ENCODE results near the gene RNASE11.

The RNASE11 gene

GRCh38 chr14:20551606-20552005 is 36.2 kb downstream of the RNASE11 start:
- Histone ChIP-seq H3K27ac (ENCODE audit: low read depth, low read length) (no peak overlapping the region), H3K36me3 (ENCODE audit: insufficient read depth, low read length) (no peaks in the 10 kb centered on the region), H3K4me1 (ENCODE audit: insufficient read depth, low read length) (no peaks in the 10 kb centered on the region), H3K4me3 (ENCODE audit: low read depth in 1 of 2, low read length in 2 of 2) (no peak overlapping the region), H3K9me3 (ENCODE audit: low read length) (no peaks in the 10 kb centered on the region), H3K27me3 (ENCODE audit: control insufficient read depth in 1 of 2, insufficient read depth in 2 of 2, low read length in 2 of 2) (no peaks in the 10 kb centered on the region), H3K9ac (ENCODE audit: low read length) (no peak overlapping the region)

DNA sequence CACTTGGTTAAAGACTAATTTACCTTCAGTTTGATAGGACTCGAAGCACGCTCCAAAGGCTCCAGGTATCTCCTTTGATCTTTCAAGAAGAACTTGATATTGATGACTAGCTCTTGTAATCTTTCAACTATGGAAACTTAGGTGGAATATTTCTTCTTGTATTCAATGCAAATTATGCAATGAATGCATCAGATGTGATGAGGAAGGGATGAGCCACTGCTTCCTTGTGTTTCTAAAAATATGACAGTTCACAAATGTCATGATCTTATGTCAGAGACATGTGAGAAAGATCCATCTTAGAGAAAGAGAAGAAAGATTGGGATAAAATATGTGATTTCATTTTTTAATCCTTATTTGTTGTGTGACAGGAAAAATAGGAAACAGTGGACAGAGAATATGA is 36.9 kb downstream of the RNASE11 start:
- no peaks in the 10 kb centered on the region for H3K36me3 ChIP-seq (ENCODE audit: insufficient read depth, low read length)
- H3K4me1 ChIP-seq (ENCODE audit: insufficient read depth, low read length), result no peaks in the 10 kb centered on the region

GRCh38 chr14:20548414-20549158 is 39.2 kb downstream of the RNASE11 start:
- no peak overlapping the region for H3K27ac ChIP-seq (ENCODE audit: low read depth, low read length)
- H3K36me3 ChIP-seq (ENCODE audit: insufficient read depth, low read length), result no peaks in the 10 kb centered on the region
- H3K9me3 ChIP-seq (ENCODE audit: low read length), result no peaks in the 10 kb centered on the region
- H3K4me3 ChIP-seq (ENCODE audit: low read depth in 1 of 2, low read length in 2 of 2), result no peak overlapping the region
- H3K9ac ChIP-seq (ENCODE audit: low read length), result no peak overlapping the region
- H3K27me3 ChIP-seq (ENCODE audit: control insufficient read depth in 1 of 2, insufficient read depth in 2 of 2, low read length in 2 of 2), result no peaks in the 10 kb centered on the region
- H3K4me1 ChIP-seq (ENCODE audit: insufficient read depth, low read length), result no peaks in the 10 kb centered on the region

More for the DNA sequence above, 36.9 kb downstream of the RNASE11 start:
- Histone ChIP-seq H3K9ac (ENCODE audit: low read length) (no peak overlapping the region), H3K4me3 (ENCODE audit: low read depth in 1 of 2, low read length in 2 of 2) (no peak overlapping the region), H3K27ac (ENCODE audit: low read depth, low read length) (no peak overlapping the region), H3K27me3 (ENCODE audit: control insufficient read depth in 1 of 2, insufficient read depth in 2 of 2, low read length in 2 of 2) (no peaks in the 10 kb centered on the region), H3K9me3 (ENCODE audit: low read length) (no peaks in the 10 kb centered on the region)

GRCh38 chr14:20546877-20547276 is 40.9 kb downstream of the RNASE11 start:
- no peaks in the 10 kb centered on the region for H3K36me3 ChIP-seq (ENCODE audit: insufficient read depth, low read length)
- H3K27me3 ChIP-seq (ENCODE audit: control insufficient read depth in 1 of 2, insufficient read depth in 2 of 2, low read length in 2 of 2), result no peaks in the 10 kb centered on the region
- no peak overlapping the region for H3K4me3 ChIP-seq (ENCODE audit: low read depth in 1 of 2, low read length in 2 of 2)
- H3K9me3 ChIP-seq (ENCODE audit: low read length), result no peaks in the 10 kb centered on the region
- no peaks in the 10 kb centered on the region for H3K4me1 ChIP-seq (ENCODE audit: insufficient read depth, low read length)
- no peak overlapping the region for H3K9ac ChIP-seq (ENCODE audit: low read length)
- H3K27ac ChIP-seq (ENCODE audit: low read depth, low read length), result no peak overlapping the region

DNA sequence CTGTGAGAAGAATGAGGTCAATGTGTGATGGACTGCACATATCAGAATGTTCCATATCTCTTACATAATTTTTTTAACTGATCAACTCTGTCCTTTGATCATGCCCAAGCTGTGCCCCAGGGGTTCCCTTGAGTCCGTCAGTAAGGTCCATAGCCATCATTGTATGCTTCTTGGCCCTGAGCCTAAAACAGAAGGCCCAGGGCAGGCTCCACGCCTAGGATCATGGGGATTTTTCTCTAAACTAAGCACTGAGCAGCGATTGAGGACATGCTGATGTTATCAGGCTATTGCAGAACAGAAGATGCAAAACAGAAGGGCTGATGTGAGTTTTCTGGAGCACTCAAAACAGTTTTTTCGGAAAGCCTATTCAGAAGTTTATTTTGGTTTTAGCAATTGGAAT is 47.9 kb downstream of the RNASE11 start:
- H3K9ac ChIP-seq (ENCODE audit: low read length), result no peak overlapping the region
- H3K27ac ChIP-seq (ENCODE audit: low read depth, low read length), result no peak overlapping the region
- no peaks in the 10 kb centered on the region for H3K27me3 ChIP-seq (ENCODE audit: control insufficient read depth in 1 of 2, insufficient read depth in 2 of 2, low read length in 2 of 2)
- no peak overlapping the region for H3K4me3 ChIP-seq (ENCODE audit: low read depth in 1 of 2, low read length in 2 of 2)
- H3K36me3 ChIP-seq (ENCODE audit: insufficient read depth, low read length), result no peaks in the 10 kb centered on the region
- no peaks in the 10 kb centered on the region for H3K9me3 ChIP-seq (ENCODE audit: low read length)
- H3K4me1 ChIP-seq (ENCODE audit: insufficient read depth, low read length), result no peaks in the 10 kb centered on the region
